HT-29 (cell line): Measurements from ENCODE around the gene NPL. TPM values are rescaled to one million over a fixed set of nuclear protein-coding genes. Genes with fewer than 3 reads are reported as not detected.

Experiments used
- DNase-seq: peaks from one replicate; pipeline ENCODE4 v3.0.0-alpha.2; 2015; ENCODE audit warnings: low spot score
- total RNA-seq: library from RNA; depleted of rRNA; stranded (reverse); fragments of >200 nt; shearing (Covaris generic); gene quantifications from 2 replicates; pipeline ENCODE4 v1.2.3, GENCODE V29; 2014

NPL gene
- total RNA-seq, 1 experiment from 2014 or later: 3.0 TPM

DNA sequence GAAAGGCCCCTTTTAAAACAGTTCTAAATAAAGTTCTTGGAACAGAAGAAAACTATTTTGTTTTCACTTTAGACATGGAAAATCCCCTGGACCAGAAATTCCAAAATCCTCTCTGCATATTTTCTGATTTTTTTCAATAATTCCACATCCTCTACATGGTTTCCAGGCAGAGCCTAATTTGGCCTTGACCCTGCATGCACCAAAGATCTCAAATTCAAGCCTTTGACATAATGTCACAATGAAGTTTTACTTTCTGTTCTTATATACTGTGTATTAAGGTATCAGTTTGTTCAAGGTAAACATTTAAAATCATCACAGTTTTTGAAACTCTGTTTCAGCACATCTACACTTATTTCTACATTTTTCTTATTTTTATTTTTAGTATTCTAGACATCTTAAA lies 12.2 kb upstream of the NPL start:
- no peak for DNase-seq

DNA sequence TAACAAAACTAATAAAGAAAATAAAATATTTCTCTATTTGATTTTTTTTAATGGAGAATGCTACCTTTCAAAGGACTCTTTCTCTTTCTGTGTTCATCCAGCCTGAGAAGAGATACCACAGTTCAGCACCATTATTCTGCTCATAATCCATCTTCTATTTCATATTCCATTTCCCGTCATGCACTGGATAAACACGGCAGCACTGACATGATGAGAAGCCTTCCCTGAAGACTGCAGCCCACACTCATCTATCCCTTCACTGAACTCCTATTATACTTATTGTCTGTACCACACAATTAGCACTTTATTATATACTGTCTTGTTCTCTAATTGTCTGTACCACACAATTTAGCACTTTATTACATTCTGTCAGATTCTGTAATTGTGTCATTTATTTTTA lies 10.7 kb upstream of the NPL start:
- DNase-seq: no peak

DNA sequence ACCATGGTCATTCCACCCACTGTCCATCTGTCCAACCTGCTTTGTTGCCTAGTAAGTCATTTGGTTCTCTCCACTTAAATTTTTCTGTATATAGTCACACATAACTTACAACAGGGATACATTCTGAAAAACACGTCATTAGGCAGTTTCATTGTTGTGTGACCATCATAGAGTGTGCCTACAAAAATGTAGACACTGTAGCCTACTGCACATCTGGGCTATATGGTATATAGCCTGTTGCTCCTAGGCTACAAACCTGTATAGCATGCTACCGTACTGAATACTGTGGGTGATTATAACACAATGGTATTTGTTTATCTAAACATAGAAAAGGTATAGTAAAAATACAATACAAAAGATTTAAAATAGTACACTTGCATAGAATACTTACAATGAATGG lies 10.0 kb upstream of the NPL start:
- no peak for DNase-seq

DNA sequence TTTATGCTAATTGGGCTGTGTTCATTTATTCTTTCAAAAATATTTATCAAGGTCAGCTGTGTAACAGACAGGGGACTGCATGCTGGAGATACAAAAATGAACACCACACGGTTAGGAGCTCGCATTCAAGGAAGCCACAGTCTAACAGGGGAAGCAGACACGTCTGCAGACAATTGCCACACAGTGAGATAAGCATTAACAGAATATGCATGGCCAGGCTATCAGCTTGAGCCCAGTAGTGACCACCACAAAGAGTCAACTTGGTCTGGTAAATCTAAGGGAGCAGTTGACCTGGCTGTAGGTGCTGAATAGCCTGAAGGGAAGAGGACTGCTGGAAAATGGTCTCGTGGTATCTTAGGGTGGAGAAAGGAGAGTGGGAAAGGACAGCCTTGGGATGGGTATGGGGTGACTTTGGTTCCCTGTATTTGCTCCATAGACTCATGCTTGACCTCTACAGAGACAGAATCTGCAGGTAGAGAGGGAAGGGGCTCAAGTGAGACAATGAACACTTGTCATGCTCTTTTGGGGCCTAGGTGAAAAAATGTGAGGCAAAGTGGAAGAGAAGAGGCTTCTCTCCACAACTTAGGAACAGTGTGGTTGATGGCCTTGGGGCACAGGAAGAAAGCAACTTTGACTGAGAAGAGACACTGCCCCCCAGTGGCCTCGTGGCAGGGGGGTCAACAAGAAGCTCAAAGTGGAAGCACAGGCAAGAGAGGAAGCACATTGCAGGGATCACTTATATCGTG lies 7.6 kb upstream of the NPL start:
- DNase-seq: peak; percentile 76

DNA sequence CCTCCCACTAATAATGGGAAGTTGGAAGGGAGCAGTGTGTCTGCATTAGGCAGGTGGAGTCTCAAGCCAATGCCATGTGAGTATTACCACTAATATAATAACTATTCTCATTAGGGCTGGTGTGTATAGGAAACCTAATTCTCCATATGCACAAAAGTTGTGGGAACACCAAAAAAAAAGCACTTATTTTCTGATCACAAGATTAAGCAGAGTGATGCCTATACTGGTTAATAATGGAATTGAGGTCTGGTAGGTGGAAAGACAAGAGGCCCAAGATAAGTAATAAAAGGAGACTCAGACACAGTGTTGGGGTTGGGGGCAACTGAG lies 7.0 kb upstream of the NPL start:
- no peak for DNase-seq

DNA sequence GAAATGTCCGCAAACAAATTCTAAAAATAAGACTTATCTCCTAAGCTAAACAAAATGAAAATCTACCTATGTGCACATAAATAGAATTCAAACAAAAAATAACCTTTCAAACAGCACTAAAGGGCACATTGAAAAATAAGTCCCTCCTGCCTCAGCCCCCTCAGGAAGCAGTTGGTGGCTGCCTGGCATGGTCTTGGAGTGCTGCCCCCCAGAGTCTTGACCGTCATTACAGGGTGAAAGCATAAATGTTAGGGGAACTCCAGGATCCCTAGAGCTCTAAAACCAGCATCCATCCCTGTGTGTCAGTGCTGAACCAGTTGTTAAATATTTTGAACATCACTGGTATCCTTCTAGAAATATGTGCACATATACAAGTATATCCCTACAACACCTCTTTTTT lies 6.5 kb upstream of the NPL start:
- no peak for DNase-seq

DNA sequence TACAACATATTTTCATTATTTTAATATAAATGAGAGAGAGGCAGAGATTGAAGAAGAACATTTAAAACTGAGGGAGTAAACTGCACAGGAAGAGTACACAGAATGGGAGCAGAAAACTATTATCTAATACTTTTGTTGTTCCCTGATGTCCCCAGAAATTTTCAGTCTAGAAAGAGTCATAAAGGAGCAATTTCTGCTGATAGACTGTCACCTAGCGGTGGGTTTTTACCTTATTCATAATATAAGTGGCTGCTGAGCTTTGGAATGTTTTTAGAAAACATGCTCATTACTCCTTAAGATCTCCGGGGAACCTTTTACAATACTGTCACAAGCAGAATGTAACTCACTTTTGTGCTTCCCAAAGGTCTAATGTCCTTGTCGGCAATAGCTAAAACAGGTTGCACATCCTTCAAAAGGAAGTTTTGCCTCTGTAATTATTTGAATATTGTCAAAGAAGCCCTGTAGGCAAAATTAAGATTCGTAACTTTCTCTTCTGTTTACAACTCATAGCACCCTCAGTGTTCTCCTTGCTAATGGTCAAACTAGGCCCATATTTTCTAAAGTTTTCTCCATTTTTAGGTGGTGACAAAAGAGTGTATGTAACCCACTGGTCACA lies 4.9 kb upstream of the NPL start:
- peak; percentile 75 for DNase-seq

DNA sequence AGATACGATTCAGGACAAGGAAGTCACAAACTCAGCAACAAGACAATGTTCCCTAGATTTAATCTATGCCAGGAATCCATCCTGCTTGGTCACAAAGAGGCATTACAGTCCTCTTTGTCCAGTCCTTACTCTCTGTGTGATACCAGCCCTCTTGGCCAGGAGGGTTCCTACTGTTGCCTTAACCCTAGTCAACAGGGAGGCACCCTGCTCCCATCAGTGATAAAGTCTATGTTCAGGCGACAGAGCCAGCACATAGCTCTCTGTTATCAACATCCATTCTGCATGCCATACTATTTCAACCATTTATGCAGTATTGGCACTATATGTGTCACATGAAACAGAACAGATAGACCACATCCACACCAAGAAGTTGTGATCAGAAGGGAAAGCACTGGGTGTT lies 4.4 kb upstream of the NPL start:
- no peak for DNase-seq

DNA sequence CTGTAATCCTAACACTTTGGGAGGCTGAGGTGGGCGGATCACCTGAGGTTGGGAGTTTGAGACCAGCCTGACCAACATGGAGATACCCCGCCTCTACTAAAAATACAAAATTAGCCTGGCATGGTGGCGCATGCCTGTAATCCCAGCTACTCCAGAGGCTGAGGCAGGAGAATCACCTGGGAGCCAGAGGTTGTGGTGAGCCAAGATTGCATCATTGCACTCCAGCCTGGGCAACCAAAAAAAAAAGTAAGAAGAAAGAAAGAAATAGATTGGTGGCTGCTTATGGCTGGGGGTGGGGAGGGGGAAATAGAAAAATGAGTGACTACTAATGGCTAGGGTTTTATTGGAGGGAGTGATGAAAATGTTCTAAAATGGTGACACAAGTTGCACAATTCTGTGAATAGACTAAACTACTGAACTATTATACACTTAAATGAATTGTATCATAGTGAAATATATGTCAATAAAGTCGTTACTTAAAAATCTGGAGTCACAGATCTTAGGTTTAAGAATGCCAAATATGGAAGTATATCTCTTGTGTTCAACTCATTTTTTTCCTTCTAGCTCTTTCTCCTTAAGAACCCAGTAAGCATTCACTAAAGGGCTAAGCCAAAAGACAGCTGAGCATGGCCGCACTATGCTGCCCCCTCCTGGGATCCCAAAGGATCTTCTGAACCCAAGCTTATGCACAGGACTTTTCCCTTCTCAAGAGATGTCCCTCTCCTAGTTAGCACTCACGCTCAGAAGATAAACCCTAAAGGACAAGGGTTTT lies 3.2 kb upstream of the NPL start:
- DNase-seq: peak; percentile 85

DNA sequence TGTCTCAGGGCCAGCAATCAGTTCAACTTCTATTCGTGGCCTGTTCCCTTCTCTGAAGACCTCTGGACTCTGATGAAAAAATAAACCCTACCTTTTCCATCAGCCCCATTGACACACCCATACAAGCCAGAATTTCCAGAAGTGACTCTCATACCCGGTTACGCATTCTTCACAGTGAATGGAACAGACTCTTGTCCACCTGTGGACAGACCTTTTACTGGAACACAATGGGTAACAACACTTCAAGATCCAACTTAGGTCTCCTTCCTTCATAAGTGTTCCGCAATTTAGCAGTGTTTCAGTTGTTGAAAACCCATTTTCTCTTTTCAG lies 2.6 kb upstream of the NPL start:
- DNase-seq: no peak

DNA sequence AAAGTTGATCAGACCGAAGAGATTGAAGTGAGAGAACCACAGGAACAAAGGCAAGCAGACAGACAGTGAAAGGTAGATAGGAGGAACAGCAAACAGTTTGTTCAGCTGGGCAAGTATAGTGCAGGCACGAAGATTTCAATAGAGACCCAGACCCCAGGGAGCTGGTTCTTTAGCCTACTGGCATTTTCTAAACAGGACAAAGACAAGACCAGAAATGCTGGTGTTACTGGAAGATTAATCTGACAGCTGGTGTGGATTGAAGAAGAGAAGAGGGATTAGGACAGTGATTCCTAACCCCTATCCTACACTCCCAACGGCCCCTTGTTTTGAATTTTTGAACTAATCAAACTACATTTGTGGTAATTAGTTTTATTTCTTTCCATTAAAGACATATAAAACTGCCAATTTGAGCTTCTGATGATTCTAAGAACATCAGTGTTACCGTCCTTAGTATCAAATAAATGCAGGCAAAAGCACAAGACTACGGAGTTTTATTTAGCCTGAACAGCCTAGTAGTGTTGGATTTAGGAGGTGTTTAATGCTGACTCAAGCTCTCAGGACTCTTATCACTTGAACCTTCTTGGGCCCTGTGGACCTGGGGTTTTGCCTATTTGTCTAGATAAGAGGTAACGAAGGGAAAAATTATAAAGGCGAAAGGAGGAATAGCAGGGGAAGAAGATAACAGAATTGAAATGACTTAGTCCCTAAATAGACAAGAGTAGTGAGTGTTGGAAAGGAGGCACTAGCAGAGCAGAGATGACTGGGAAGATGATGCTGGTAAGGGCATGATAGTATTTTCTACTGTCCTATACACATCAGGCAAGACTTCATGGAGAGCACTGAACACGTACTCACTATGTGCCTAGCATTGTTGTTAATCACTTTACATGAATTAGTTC lies 2.0 kb downstream of the NPL start:
- DNase-seq: no peak

DNA sequence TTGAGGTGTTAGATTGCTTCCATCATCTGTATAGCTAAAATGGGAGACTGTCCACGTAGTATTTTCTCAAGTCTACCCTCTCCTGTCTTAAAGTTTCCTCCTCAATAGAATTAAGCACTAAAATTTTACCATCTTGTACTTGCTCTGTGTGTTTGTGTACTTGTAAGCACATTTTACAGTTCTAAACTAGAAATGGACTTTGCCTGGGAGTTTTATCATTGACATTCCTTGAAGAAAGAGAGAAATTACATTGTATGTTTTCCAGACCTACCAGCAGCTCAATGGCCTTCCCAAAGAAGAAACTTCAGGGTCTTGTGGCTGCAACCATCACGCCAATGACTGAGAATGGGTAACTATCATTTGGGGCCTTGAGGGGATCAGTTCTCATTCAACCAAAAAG lies 4.5 kb downstream of the NPL start:
- no peak for DNase-seq

DNA sequence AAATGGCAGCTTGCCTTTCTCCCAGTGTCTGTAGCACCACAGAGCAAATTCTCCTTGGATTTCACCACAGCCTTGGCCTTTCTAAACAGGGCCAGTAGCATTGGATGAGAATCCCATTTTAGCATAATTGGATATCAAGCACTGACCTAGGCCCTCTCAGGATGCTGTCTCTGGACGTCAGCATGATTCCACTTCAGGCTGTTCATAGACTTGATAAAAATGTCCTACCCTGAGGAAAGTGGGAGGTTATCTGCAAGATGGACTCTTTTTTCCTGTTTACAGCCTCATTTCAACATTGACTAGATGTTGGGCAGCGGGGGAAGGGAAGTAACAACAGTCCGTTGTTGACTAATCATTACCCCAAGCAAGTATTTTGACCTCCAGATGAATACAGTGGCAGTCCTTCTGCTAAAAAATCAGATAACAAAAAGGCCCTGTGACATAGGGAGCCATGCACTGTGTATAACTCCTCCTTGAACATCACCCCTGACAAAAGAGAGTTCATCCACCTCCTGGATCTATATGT lies 5.2 kb downstream of the NPL start:
- no peak for DNase-seq

DNA sequence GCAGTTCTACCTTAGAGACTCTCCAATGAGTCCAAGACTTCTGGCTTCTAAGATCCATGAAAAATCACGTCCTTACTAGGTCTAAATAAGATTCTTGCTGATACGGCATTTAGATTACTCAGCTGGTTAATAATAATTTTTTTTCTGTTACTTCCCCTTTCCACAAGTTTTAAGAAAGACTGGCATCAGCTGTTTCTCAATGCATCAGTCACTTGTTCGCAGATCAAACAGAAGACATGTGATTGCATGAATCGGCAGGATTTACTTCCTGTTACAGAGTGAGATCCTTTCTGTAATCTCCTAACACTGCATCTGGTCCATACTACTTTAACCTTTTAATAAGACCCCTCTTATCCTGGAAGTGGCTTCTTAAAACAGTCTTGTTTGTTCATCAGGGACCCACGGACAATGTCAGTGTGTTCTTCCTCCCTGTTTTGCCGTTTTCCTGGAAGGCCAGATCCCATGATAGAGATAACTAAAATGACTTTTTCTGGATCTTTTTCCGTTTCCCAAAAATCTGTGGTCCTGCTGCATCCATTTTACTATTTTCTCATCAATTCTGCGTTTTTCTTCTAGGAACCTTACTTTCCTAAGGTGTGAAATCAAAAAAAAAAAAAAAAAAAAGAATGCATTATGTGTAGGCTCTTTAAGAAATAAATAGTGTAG lies 6.1 kb downstream of the NPL start:
- peak; percentile 28 for DNase-seq

DNA sequence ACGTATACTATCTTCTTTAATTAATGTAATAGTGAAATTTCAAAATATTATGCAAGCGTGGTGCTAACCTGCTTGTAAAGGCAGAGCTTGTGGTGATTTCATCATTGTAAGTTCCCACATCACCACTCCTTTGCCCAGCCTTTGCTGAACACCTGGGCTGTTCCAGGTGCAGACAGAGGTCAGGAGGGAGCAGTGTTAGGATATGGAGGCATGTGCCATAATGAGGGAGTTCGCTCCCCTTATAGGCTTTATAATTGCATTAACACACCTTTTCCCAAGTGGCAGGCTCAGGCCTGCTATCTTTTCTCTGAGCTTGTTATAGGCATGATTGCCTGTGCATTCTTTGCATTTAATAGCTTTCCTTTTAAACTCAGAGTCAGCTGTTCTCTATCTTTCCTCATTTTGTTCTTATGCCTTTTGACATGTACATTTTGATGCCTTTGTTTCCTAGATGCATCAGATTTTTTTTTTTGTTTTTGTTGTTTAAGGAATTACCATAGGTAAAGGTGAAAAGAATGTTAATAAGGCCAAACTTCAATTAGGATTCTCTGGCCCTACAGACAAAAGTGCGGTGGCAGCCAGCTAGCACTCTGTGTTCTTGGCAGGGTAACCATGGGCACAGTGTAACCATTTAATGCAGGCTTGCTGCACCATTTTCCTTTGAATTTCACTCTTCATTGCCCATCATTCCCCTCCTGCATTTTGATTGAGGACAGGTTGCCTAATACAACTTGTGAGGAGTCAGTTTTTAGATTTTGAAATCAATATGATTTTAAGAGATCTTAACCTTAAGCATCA lies 12.6 kb downstream of the NPL start:
- DNase-seq: no peak

DNA sequence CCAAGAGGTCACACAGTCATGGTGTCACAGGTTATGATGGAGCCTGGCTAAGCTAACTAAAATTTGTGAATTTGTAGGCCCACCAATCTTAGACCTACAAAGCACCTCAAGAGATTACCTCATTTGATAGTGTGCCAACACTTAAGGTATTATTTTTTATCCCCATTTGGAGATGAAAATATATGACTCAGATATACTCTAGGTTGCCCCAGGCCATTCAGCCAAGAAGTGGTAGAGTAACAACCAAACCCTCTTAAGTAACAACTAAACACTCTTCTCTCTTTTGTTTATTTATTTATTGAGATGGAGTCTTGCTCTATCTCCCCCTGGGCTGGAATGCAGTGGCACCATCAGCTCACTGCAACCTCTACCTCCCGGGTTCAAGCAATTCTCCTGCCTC lies 14.3 kb downstream of the NPL start:
- DNase-seq: no peak

DNA sequence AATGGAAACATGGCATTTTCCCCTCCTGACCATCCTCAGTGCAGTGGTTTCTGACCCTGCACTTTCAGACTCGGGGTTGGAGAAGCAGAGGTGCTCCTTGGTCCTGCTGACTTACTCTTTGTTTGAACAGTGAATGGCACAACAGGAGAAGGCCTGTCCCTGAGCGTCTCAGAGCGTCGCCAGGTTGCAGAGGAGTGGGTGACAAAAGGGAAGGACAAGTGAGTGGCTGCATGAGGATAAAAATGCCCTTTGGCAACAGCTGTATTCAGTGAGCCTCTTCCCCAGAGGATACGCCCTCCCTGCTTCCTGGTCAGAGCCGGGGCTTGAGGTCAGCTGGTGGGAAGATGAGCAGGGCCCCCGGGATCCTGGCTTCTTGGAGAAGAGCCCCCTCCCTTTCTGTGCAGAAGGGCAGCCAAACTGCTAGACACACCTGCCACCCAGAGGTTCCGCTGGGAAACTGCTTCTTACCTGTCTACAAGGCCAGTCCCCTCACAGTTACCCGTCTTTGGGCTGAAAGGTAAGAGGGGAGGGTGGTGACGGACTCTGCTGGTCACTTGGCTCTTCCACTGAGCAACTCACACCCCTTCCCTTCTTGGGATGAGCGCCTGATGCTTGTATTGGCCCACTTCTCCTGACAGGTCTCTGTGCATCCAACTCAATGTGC lies 16.6 kb downstream of the NPL start:
- peak; percentile 18 for DNase-seq

DNA sequence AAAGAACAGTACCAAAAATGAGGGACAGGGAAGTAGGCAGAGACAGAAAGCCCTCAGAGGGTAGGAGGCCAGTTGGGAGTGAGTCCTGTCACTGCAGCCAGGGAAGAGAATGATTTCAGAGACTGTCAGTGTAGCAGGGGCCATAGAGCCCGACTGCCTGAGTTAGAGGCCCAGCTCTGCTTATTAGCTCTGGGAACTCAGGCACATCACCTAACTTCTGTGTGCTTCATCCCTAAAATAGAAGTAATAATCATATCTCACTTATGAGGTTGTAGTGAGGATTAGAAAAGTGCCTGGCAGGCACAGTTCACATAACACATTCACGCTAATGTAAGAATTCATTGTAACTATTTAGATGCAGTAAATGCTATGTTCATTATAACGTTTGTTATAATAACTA lies 18.3 kb downstream of the NPL start:
- no peak for DNase-seq

DNA sequence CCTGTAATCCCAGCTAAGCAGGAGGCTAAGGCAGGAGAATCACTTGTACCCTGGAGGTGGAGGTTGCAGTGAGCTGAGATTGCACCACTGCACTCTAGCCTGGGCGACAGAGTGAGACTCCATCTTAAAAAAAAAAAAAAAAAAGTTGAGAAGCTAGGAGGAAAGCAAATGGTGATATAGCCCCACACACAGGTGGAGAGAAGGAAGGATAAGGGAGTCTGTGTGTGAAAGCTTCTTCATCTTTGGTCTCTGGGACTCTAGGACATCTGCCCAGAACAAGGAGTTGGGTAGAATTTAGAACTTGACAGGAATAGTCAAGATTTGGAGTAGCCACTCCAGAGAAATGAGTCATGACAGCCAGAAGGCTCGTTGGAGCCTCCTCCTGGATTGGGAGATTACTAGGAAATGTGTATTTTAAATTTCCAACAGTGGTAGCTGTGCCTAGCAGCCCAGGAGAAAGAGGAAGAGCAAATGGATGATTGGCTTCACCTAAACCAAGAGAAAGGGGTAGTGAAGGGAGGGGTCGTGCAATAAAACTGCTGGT lies 19.9 kb downstream of the NPL start:
- DNase-seq: no peak
